HL-60 (cell line): ENCODE results near the gene NMNAT2.

ENCODE experiments used
- DNase-seq, 2 experiments: peaks; one replicate each; pipeline ENCODE4 v3.0.0-alpha.2; 2010 to 2020; ENCODE audit warnings: low read depth in 1 of 2, low spot score in 1 of 2
- H3K27ac ChIP-seq: fragments of 250-450 bp; sonication (Bioruptor Pico); replicated peaks from 2 replicates; pipeline ENCODE4 v1.5.1; 2020; ENCODE audit warnings: mild to moderate bottlenecking, moderate library complexity
- H3K27me3 ChIP-seq: fragments of 250-450 bp; sonication (Bioruptor Pico); 2 replicates; pipeline ENCODE4 v1.5.1; 2021; ENCODE audit warnings: mild to moderate bottlenecking, moderate library complexity; ENCODE audit not compliant: insufficient read depth, poor library complexity, severe bottlenecking
- H3K4me3 ChIP-seq: replicated peaks from 2 replicates; pipeline ENCODE4 v1.5.1; 2011; ENCODE audit warnings: mild to moderate bottlenecking, control low read depth, low read length; ENCODE audit not compliant: insufficient read depth
- GABPA ChIP-seq: IDR thresholded peaks from 2 replicates; pipeline ENCODE4 v1.6.1; 2012; ENCODE audit warnings: low read depth
- POLR2AphosphoS5 ChIP-seq: IDR thresholded peaks from 2 replicates; pipeline ENCODE4 v1.6.1; 2012; ENCODE audit warnings: low read depth
- SPI1 ChIP-seq: IDR thresholded peaks from 2 replicates; pipeline ENCODE4 v1.6.1; 2012; ENCODE audit warnings: low read depth, mild to moderate bottlenecking, borderline replicate concordance
- TF ChIP-seq, protein P1 (sequence below): IDR thresholded peaks from one replicate; pipeline ENCODE4 v1.5.1; 2011; ENCODE audit warnings: low read length, control low read depth, inconsistent platforms; ENCODE audit not compliant: insufficient read depth
- TF ChIP-seq, protein P2 (sequence below): IDR thresholded peaks from 2 replicates; pipeline ENCODE4 v1.6.1; 2012; ENCODE audit warnings: low read depth; ENCODE audit not compliant: insufficient replicate concordance

NMNAT2 gene

DNA sequence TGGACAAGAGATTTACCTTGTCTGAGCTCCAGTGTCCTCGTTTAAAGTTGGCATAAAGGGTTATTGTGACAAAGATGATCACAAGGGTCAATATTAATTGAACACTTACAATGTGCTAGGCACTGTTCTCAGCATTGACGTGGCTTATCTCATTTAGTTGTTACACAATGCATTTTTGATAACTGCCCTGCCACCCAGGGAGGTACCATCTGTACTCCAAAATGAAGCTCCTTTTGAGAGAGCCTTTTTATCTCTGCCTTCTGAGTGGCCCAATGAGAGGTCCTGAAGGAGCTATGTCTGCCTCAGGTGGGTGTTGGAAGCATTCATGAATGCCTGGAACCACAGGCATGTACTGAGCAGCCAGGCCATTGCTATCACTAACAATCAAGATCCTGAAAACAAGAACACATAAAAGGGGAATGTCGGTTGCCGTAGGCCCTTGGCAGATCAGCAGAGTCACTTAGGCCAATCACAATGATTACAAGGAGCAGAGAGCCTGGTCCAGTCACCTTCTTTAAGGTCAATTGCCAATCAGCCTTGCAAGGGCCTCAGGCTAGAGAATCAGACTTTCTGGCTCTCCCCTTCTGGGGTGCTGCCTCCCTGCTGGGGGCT, 78.5 kb downstream of the NMNAT2 start:
- Histone ChIP-seq H3K27me3 (no peaks in the 10 kb centered on the region), H3K27ac (no peak overlapping the region), H3K4me3 (no peak overlapping the region)
- TF ChIP-seq, protein P1, sequence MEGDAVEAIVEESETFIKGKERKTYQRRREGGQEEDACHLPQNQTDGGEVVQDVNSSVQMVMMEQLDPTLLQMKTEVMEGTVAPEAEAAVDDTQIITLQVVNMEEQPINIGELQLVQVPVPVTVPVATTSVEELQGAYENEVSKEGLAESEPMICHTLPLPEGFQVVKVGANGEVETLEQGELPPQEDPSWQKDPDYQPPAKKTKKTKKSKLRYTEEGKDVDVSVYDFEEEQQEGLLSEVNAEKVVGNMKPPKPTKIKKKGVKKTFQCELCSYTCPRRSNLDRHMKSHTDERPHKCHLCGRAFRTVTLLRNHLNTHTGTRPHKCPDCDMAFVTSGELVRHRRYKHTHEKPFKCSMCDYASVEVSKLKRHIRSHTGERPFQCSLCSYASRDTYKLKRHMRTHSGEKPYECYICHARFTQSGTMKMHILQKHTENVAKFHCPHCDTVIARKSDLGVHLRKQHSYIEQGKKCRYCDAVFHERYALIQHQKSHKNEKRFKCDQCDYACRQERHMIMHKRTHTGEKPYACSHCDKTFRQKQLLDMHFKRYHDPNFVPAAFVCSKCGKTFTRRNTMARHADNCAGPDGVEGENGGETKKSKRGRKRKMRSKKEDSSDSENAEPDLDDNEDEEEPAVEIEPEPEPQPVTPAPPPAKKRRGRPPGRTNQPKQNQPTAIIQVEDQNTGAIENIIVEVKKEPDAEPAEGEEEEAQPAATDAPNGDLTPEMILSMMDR, result no peak
- TF ChIP-seq GABPA (no peak), SPI1 (no peak), POLR2AphosphoS5 (no peak)
- TF ChIP-seq, protein P2, sequence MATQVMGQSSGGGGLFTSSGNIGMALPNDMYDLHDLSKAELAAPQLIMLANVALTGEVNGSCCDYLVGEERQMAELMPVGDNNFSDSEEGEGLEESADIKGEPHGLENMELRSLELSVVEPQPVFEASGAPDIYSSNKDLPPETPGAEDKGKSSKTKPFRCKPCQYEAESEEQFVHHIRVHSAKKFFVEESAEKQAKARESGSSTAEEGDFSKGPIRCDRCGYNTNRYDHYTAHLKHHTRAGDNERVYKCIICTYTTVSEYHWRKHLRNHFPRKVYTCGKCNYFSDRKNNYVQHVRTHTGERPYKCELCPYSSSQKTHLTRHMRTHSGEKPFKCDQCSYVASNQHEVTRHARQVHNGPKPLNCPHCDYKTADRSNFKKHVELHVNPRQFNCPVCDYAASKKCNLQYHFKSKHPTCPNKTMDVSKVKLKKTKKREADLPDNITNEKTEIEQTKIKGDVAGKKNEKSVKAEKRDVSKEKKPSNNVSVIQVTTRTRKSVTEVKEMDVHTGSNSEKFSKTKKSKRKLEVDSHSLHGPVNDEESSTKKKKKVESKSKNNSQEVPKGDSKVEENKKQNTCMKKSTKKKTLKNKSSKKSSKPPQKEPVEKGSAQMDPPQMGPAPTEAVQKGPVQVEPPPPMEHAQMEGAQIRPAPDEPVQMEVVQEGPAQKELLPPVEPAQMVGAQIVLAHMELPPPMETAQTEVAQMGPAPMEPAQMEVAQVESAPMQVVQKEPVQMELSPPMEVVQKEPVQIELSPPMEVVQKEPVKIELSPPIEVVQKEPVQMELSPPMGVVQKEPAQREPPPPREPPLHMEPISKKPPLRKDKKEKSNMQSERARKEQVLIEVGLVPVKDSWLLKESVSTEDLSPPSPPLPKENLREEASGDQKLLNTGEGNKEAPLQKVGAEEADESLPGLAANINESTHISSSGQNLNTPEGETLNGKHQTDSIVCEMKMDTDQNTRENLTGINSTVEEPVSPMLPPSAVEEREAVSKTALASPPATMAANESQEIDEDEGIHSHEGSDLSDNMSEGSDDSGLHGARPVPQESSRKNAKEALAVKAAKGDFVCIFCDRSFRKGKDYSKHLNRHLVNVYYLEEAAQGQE, result no peak
- no peak for DNase-seq

DNA sequence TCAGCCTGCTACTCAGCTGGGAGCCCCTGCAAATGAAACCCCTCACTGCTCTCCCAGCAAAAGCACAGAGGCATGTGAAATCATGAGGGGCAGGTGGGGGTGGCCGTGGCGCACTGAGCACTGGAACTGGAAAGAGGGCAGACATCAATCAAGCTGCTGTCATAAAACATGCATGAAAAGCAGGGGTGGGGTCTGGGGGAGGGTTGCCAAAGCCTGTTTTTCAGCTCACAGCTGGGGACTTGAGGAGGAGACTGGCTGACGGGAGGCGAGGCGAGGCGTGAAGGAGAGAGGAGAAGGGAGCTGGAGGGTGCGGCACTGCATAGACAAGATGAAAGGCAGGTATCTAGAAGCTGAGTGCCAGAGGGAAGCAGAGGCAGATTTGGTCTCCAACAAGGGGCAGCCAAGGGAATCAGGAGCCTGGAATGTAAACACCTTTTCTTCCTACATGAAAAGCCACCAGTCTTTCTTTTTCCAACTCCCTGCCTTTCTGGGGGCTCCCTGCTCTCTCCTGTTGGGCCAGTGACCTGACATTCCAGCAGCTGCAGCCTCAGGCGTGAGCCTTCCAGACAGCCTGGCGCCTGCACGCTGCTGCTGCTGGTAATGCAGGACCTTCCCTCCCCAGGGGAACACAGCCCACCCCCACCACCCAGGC, 87.0 kb downstream of the NMNAT2 start:
- H3K4me3 ChIP-seq, result no peak overlapping the region
- no peak for DNase-seq
- no peak overlapping the region for H3K27ac ChIP-seq
- TF ChIP-seq POLR2AphosphoS5, result no peak
- TF ChIP-seq, protein P2, result no peak
- TF ChIP-seq, protein P1, result no peak
- peaks cover 5% of the 10 kb centered on the region for H3K27me3 ChIP-seq

DNA sequence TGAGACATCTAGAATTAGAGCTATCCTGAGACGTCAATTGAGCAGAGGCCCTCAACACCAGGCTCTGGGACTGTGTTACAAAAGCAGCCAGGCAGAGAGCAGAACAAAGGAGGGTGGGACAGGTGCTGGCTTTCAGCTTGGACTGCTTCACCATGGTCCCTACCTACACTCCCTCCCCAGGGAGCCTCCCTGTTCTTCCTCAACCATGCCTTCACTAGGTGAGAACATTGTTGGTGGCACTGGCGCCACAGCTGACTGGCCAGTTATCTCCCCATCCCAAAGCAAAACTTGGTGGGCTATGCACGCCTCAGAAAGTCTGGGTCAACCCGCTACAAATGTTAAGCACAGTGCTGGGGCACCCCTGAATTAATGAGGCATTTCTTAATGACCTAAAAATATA, 87.8 kb downstream of the NMNAT2 start:
- H3K27ac ChIP-seq, result no peak overlapping the region
- no peak for DNase-seq
- peaks cover 5% of the 10 kb centered on the region for H3K27me3 ChIP-seq
- H3K4me3 ChIP-seq, result no peak overlapping the region
- TF ChIP-seq SPI1 (no peak), GABPA (no peak), POLR2AphosphoS5 (no peak)
- TF ChIP-seq, protein P2, result no peak
- TF ChIP-seq, protein P1, result no peak
